K562 (cell line): ENCODE results near the gene C19orf12. TPM values are rescaled to one million over a fixed set of nuclear protein-coding genes. Genes with fewer than 3 reads are reported as not detected.

ENCODE experiments used
- ETS2 ChIP-seq: IDR thresholded peaks from 2 replicates; pipeline ENCODE4 v1.6.1; 2016; ENCODE audit warnings: borderline replicate concordance, missing genetic modification characterization, mild to moderate bottlenecking, moderate library complexity, missing compliant biosample characterization; ENCODE audit not compliant: poor library complexity, severe bottlenecking
- MCM5 ChIP-seq: fragments of 450-650 bp; IDR thresholded peaks from 2 replicates; pipeline ENCODE4 v1.6.1; 2016; ENCODE audit warnings: low read depth
- MGA ChIP-seq: fragments of 450-650 bp; IDR thresholded peaks from 2 replicates; pipeline ENCODE4 v1.6.1; 2016; ENCODE audit warnings: mild to moderate bottlenecking, moderate library complexity
- POLR3G ChIP-seq: IDR thresholded peaks from 2 replicates; pipeline ENCODE4 v1.6.1; 2011; ENCODE audit not compliant: insufficient read length, insufficient replicate concordance; ENCODE audit errors: extremely low read depth
- PTBP1 ChIP-seq: fragments of 200-400 bp; formaldehyde crosslinking; IDR thresholded peaks from 2 replicates; pipeline ENCODE4 v1.6.1; 2017; ENCODE audit warnings: low read depth, low read length
- polyA plus RNA-seq, 8 experiments: library from polyadenylated mRNA; depleted of rRNA in 4 of 8; stranded (reverse) in 5 of 8; unstranded in 3 of 8; fragments of >200 nt; fragmentation: Nextera tagmentation in 2 of 8; fragmentation: Illumina TruSeq in 1 of 8; extraction: Ambion mirVana in 2 of 8; extraction: Trizol in 1 of 8; gene quantifications; 2 replicates each; pipeline versions ENCODE4 v1.2.1 to v1.2.3, GENCODE V29; 2011 to 2014; ENCODE audit warnings: inconsistent platforms in 1 of 8, missing spikeins in 1 of 8
- total RNA-seq, 7 experiments: library from RNA; depleted of rRNA in 6 of 7; stranded (reverse); fragments of >200 nt in 6 of 7; fragmentation: Illumina TruSeq in 2 of 7; extraction: Trizol in 2 of 7; gene quantifications; 2 replicates each; pipeline versions ENCODE4 v1.2.1 to v1.2.3, GENCODE V29; 2011 to 2021; ENCODE audit warnings: low replicate concordance in 1 of 7

Gene C19orf12
- total and polyA plus RNA-seq, 9 of the 15 experiments (the other 6 are each of a cell fraction or from before 2014, with no cell fraction given): 1.9 to 14.5 (median 10.2) TPM

GRCh38 chr19:29670255-29670654, 44.8 kb downstream of the C19orf12 start (continued):
- TF ChIP-seq MGA: no peak
- no peak for TF ChIP-seq ETS2 (tag)
- TF ChIP-seq MCM5: no peak
- no peak for TF ChIP-seq POLR3G
- TF ChIP-seq PTBP1: no peak
